NT2/D1 (cell line): Measurements from ENCODE around the gene CEACAM5.

Experiments
- SUZ12 ChIP-seq: IDR thresholded peaks from 2 replicates; pipeline ENCODE4 v1.6.1; 2011; ENCODE audit not compliant: insufficient read length, insufficient read depth; ENCODE audit errors: extremely low read depth
- YY1 ChIP-seq: IDR thresholded peaks from 2 replicates; pipeline ENCODE4 v1.6.1; 2011; ENCODE audit not compliant: insufficient read length, insufficient read depth
- ZNF274 ChIP-seq: IDR thresholded peaks from 2 replicates; pipeline ENCODE4 v1.6.1; 2011; ENCODE audit warnings: mild to moderate bottlenecking, low read depth, low read length

DNA sequence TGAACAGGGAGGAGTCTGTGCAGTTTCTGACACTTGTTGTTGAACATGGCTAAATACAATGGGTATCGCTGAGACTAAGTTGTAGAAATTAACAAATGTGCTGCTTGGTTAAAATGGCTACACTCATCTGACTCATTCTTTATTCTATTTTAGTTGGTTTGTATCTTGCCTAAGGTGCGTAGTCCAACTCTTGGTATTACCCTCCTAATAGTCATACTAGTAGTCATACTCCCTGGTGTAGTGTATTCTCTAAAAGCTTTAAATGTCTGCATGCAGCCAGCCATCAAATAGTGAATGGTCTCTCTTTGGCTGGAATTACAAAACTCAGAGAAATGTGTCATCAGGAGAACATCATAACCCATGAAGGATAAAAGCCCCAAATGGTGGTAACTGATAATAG lies 63.0 kb downstream of the CEACAM5 start:
- TF ChIP-seq ZNF274 = no peak
- no peak for TF ChIP-seq YY1
- no peak for TF ChIP-seq SUZ12
